ENCODE results near the gene VCL.

GRCh38 chr10:74096777-74097176, 98.9 kb downstream of the VCL start:
- TF ChIP-seq POLR2A (IDR thresholded peaks at IDR 0.05) (no peak), CTCF (IDR thresholded peaks at IDR 0.05) (no peak)

Data from vagina (tissue), 2 donors.